Measurements from ENCODE around the gene NUB1. TPM values are rescaled to one million over a fixed set of nuclear protein-coding genes. Genes with fewer than 3 reads are reported as not detected.

The NUB1 gene
- total RNA-seq, 4 donors from 2014 or later, result 27.9 to 51.1 (median 39.1) TPM

DNA sequence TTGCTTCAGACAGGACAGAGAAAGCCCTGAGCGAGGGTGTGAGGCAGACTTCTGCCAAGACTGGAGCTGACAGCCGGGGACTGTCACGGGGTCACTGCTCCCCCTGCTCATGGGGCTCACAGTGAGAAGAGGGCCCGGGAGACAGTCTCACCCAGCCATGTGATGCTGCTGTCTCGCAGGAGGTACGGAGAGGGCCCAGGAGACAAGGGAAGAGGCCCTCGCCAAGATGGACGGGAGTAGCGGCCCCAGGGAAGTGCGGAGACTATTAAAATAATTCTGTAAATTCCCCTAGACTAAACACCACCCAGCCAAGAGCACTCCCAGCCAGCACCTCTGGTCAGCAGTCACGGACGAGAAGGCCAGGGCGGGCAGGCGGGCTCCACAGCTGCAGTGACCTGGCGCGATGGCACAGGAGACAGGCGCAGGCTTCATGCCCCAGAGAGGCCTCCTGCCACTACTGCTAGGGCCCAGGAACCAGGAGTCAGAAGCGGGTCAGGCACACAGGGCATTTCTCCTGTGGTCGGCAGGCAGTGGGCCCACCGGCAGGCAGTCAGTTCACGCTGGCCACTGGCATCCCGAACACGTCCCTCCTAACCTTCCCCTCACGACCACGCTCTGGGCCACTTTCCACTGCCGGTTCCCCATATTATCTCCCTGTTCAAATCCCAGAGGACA is 44.2 kb downstream of the NUB1 start:
- H3K9me3 ChIP-seq, result no peaks in the 10 kb centered on the region
- no peaks in the 10 kb centered on the region for H3K36me3 ChIP-seq
- DNase-seq, result no peak
- H3K4me3 ChIP-seq, result no peak overlapping the region
- H3K4me1 ChIP-seq, result peaks cover 0 to 7% of the 10 kb centered on the region in 2 donors
- intact Hi-C loops (cut with DNase I; ENCODE audit: low total_unique reads), result no loop called here
- H3K27ac ChIP-seq, result no peak overlapping the region
- no peaks in the 10 kb centered on the region for H3K27me3 ChIP-seq
- TF ChIP-seq POLR2A (IDR thresholded peaks at IDR 0.05), result no peak
- TF ChIP-seq, protein P1, sequence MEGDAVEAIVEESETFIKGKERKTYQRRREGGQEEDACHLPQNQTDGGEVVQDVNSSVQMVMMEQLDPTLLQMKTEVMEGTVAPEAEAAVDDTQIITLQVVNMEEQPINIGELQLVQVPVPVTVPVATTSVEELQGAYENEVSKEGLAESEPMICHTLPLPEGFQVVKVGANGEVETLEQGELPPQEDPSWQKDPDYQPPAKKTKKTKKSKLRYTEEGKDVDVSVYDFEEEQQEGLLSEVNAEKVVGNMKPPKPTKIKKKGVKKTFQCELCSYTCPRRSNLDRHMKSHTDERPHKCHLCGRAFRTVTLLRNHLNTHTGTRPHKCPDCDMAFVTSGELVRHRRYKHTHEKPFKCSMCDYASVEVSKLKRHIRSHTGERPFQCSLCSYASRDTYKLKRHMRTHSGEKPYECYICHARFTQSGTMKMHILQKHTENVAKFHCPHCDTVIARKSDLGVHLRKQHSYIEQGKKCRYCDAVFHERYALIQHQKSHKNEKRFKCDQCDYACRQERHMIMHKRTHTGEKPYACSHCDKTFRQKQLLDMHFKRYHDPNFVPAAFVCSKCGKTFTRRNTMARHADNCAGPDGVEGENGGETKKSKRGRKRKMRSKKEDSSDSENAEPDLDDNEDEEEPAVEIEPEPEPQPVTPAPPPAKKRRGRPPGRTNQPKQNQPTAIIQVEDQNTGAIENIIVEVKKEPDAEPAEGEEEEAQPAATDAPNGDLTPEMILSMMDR (IDR thresholded peaks at IDR 0.05), result no peak

GRCh38 chr7:151386301-151387160 is 44.9 kb downstream of the NUB1 start:
- Histone ChIP-seq H3K27ac (no peak overlapping the region), H3K4me3 (no peak overlapping the region), H3K27me3 (no peaks in the 10 kb centered on the region), H3K36me3 (no peaks in the 10 kb centered on the region), H3K4me1 (peaks cover 0 to 4% of the 10 kb centered on the region in 2 donors), H3K9me3 (no peaks in the 10 kb centered on the region)
- intact Hi-C loops (cut with DNase I; ENCODE audit: low total_unique reads), result no loop called here
- no peak for DNase-seq
- TF ChIP-seq, protein P1 (IDR thresholded peaks at IDR 0.05), result no peak
- TF ChIP-seq POLR2A (IDR thresholded peaks at IDR 0.05), result no peak

DNA sequence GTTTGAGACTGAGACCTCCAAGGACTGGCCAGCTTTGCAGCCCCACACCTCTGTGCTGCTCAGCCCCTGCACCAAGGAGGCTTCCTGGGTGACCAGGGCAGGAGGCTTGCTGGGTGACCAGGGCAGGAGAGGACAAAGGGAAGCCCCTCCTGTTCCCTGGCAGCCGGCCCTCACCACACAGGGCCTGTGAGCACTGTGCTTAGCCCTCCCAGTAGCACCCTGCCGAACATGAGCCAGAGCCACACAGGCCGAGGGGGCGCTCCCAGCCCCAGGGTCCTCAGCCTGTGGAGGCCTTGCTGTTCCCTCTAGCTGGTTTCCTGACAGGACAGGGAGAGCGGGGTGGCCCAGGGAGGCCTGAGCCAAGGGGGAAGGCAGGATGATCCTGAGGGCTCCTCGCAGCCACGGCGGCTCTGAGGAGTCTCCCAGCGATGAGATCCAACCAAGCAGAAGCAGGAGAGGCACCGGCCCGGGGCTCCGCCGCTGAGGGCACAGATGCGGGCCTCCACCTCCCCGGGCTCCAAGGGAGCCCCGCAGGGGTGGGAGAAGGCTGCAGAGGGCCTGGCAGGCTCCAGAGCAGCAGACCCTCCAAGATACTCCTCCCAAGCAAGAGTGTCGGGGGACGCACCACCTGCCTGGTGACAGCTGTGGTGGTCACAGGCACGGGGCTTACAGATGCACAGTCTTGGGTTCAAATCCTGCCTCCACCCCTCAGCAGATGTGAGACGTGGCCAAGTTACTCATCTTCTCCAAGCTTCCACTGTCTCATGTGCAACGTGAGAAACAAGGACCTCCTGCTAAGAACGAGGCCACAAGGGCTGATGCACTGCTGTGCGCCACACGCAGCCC is 45.8 kb downstream of the NUB1 start:
- no peak for DNase-seq
- intact Hi-C loops (cut with DNase I; ENCODE audit: low total_unique reads), result no loop called here
- H3K27me3 ChIP-seq, result no peaks in the 10 kb centered on the region

DNA sequence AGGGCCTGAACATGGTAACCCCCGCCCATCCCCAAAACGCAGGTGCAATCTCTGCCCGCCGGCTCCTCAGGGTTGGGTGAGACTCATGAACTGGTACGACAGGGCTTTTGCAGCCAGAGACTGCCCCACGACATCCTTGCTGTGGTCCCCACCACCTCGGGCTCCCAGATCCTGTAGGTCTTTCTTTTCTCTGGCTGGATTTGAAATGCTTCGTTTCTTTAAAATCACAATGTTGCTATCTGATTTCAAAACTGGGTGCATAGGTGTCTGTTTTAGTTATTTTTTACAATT is 46.3 kb downstream of the NUB1 start:
- Histone ChIP-seq H3K27me3 (no peaks in the 10 kb centered on the region), H3K27ac (no peak overlapping the region), H3K4me3 (no peak overlapping the region), H3K36me3 (no peaks in the 10 kb centered on the region), H3K9me3 (no peaks in the 10 kb centered on the region), H3K4me1 (no peaks in the 10 kb centered on the region)
- intact Hi-C loops (cut with DNase I; ENCODE audit: low total_unique reads), result no loop called here
- TF ChIP-seq, protein P1 (IDR thresholded peaks at IDR 0.05), result no peak
- TF ChIP-seq POLR2A (IDR thresholded peaks at IDR 0.05), result no peak
- DNase-seq, result no peak

More for the DNA sequence above, 45.8 kb downstream of the NUB1 start:
- no peak overlapping the region for H3K27ac ChIP-seq
- TF ChIP-seq, protein P1 (IDR thresholded peaks at IDR 0.05), result no peak
- TF ChIP-seq POLR2A (IDR thresholded peaks at IDR 0.05), result no peak
- H3K4me3 ChIP-seq, result no peak overlapping the region
- no peaks in the 10 kb centered on the region for H3K36me3 ChIP-seq
- H3K4me1 ChIP-seq, result no peaks in the 10 kb centered on the region
- H3K9me3 ChIP-seq, result no peaks in the 10 kb centered on the region
